ENCODE data around the gene KCNN3. TPM values are rescaled to one million over a fixed set of nuclear protein-coding genes. Genes with fewer than 3 reads are reported as not detected.

KCNN3 gene
- total and polyA plus RNA-seq, 4 donors: 0.47 to 4.9 (median 1.9) TPM

- 76 to 84% methylated on average over 13 of the region's 13 CpGs for WGBS, 2 donors
- Histone ChIP-seq H3K27ac (ENCODE audit: low read depth in 1 of 2, low read length in 1 of 2) (no peak overlapping the region), H3K4me3 (no peak overlapping the region), H3K4me1 (ENCODE audit: control insufficient read depth in 5 of 5, insufficient read depth in 5 of 5, low read length in 5 of 5) (peaks cover 0 to 33% (median 19%) of the 10 kb centered on the region in 5 donors), H3K9me3 (ENCODE audit: control insufficient read depth in 4 of 4, insufficient read depth in 3 of 4, low read length in 3 of 4) (no peaks in the 10 kb centered on the region), H3K36me3 (ENCODE audit: control insufficient read depth in 4 of 4, insufficient read depth in 4 of 4, low read length in 4 of 4) (no peaks in the 10 kb centered on the region), H3K27me3 (ENCODE audit: control insufficient read depth in 3 of 3, insufficient read depth in 3 of 3, low read length in 2 of 3) (no peaks in the 10 kb centered on the region), H3K9ac (ENCODE audit: insufficient read depth in 1 of 2, low read length in 2 of 2) (no peak overlapping the region)
- no peak for TF ChIP-seq CTCF (IDR thresholded peaks at IDR 0.05; ENCODE audit: control extremely low read depth, extremely low read depth)
- DNase-seq (peak in 1 of 3 donors; percentile 39), ATAC-seq (ENCODE audit: insufficient read depth, low FRiP score) (no peak)
Observed at GRCh38 chr1:154837034-154837671, 32.9 kb downstream of the KCNN3 start.

GRCh38 chr1:154835531-154836324, 34.4 kb downstream of the KCNN3 start:
- no peak for TF ChIP-seq CTCF (IDR thresholded peaks at IDR 0.05; ENCODE audit: control extremely low read depth, extremely low read depth)
- Histone ChIP-seq H3K4me3 (no peak overlapping the region), H3K27me3 (ENCODE audit: control insufficient read depth in 3 of 3, insufficient read depth in 3 of 3, low read length in 2 of 3) (no peaks in the 10 kb centered on the region), H3K9me3 (ENCODE audit: control insufficient read depth in 4 of 4, insufficient read depth in 3 of 4, low read length in 3 of 4) (no peaks in the 10 kb centered on the region), H3K4me1 (ENCODE audit: control insufficient read depth in 5 of 5, insufficient read depth in 5 of 5, low read length in 5 of 5) (peaks cover 0 to 33% (median 17%) of the 10 kb centered on the region in 5 donors), H3K9ac (ENCODE audit: insufficient read depth in 1 of 2, low read length in 2 of 2) (peak overlapping the region in 1 of 2 donors; percentile 8), H3K27ac (ENCODE audit: low read depth in 1 of 2, low read length in 1 of 2) (peak overlapping the region in 1 of 2 donors; percentile 20), H3K36me3 (ENCODE audit: control insufficient read depth in 4 of 4, insufficient read depth in 4 of 4, low read length in 4 of 4) (no peaks in the 10 kb centered on the region)
- DNase-seq: peak; percentile 58 to 81 (median 63)
- WGBS, 2 donors: 64 to 74% methylated on average over 6 of the region's 6 CpGs
- ATAC-seq (ENCODE audit: insufficient read depth, low FRiP score): peak; percentile 67

- no peak for ATAC-seq (ENCODE audit: insufficient read depth, low FRiP score)
Observed at GRCh38 chr1:154833841-154834240, 36.2 kb downstream of the KCNN3 start.

More at GRCh38 chr1:154833841-154834240, 36.2 kb downstream of the KCNN3 start:
- no peaks in the 10 kb centered on the region for H3K36me3 ChIP-seq (ENCODE audit: control insufficient read depth in 4 of 4, insufficient read depth in 4 of 4, low read length in 4 of 4)
- H3K4me3 ChIP-seq: no peak overlapping the region
- DNase-seq: peak in 1 of 3 donors; percentile 20
- WGBS, 2 donors: 56 to 79% methylated on average over 5 of the region's 5 CpGs
- TF ChIP-seq CTCF (IDR thresholded peaks at IDR 0.05; ENCODE audit: control extremely low read depth, extremely low read depth): no peak
- no peaks in the 10 kb centered on the region for H3K9me3 ChIP-seq (ENCODE audit: control insufficient read depth in 4 of 4, insufficient read depth in 3 of 4, low read length in 3 of 4)
- H3K27me3 ChIP-seq (ENCODE audit: control insufficient read depth in 3 of 3, insufficient read depth in 3 of 3, low read length in 2 of 3): no peaks in the 10 kb centered on the region
- H3K9ac ChIP-seq (ENCODE audit: insufficient read depth in 1 of 2, low read length in 2 of 2): no peak overlapping the region
- peaks cover 0 to 22% (median 3%) of the 10 kb centered on the region in 5 donors for H3K4me1 ChIP-seq (ENCODE audit: control insufficient read depth in 5 of 5, insufficient read depth in 5 of 5, low read length in 5 of 5)
- H3K27ac ChIP-seq (ENCODE audit: low read depth in 1 of 2, low read length in 1 of 2): peak overlapping the region in 1 of 2 donors; percentile 12

Data from lung (tissue), 12 donors.